ENCODE measurements around the gene ANXA6. TPM values are rescaled to one million over a fixed set of nuclear protein-coding genes. Genes with fewer than 3 reads are reported as not detected.

Gene ANXA6
- polyA plus RNA-seq, 3 donors, result 60.6 to 124 (median 93.5) TPM

GRCh38 chr5:151186052-151186451, 28.5 kb upstream of the ANXA6 start:
- H3K4me3 Mint-ChIP-seq, result no peak overlapping the region
- peaks cover 80% of the 10 kb centered on the region for H4K20me1 ChIP-seq (ENCODE audit: insufficient read depth, low read length)
- H3K9ac ChIP-seq (ENCODE audit: insufficient read depth, low read length, poor library complexity, severe bottlenecking), result no peak overlapping the region
- H2AFZ ChIP-seq (ENCODE audit: insufficient read depth, low read depth, low read length, poor library complexity, severe bottlenecking), result no peak overlapping the region
- peaks cover 0 to 2% (median 0%) of the 10 kb centered on the region in 3 donors for H3K27me3 Mint-ChIP-seq (ENCODE audit: low read depth in 3 of 3)
- no peak overlapping the region for H3K27ac ChIP-seq (ENCODE audit: low read depth in 1 of 2, low read length in 2 of 2)
- peaks cover 15% of the 10 kb centered on the region for H3K79me2 ChIP-seq (ENCODE audit: insufficient read depth, low read length)
- no peak for DNase-seq
- no peak overlapping the region for H3K4me3 ChIP-seq (replicated peaks in 1 of 3; ENCODE audit: low read depth in 2 of 3, low read length in 3 of 3)
- no peaks in the 10 kb centered on the region for H3K27me3 ChIP-seq (ENCODE audit: control insufficient read depth in 2 of 2, insufficient read depth in 2 of 2, low read length in 2 of 2)
- peaks cover 88 to 98% of the 10 kb centered on the region in 2 donors for H3K36me3 ChIP-seq (replicated peaks in 1 of 2; ENCODE audit: control insufficient read depth in 1 of 2, insufficient read depth in 2 of 2, low read length in 2 of 2)
- no peak overlapping the region for H3K27ac Mint-ChIP-seq
- WGBS (ENCODE audit: insufficient coverage), result no CpG with 5 or more reads among the region's 5 CpGs
- intact Hi-C loops (cut with micrococcal nuclease), result no loop called here
- H3K4me1 Mint-ChIP-seq, result peaks cover 3% of the 10 kb centered on the region
- peaks cover 0 to 12% (median 9%) of the 10 kb centered on the region in 7 donors for H3K9me3 Mint-ChIP-seq
- H3K36me3 Mint-ChIP-seq, result peaks cover 87 to 99% of the 10 kb centered on the region in 2 donors
- H3K4me1 ChIP-seq (ENCODE audit: control insufficient read depth in 1 of 2, insufficient read depth in 2 of 2, low read length in 2 of 2), result no peaks in the 10 kb centered on the region
- TF ChIP-seq CTCF (IDR thresholded peaks at IDR 0.05), result no peak
- no peaks in the 10 kb centered on the region for H3K9me3 ChIP-seq (replicated peaks in 1 of 2; ENCODE audit: control insufficient read depth in 1 of 2, insufficient read depth in 1 of 2, low read length in 2 of 2)
- no peak overlapping the region for H3K4me2 ChIP-seq (replicated peaks; ENCODE audit: extremely low read depth, low read length, poor library complexity, severe bottlenecking)

DNA sequence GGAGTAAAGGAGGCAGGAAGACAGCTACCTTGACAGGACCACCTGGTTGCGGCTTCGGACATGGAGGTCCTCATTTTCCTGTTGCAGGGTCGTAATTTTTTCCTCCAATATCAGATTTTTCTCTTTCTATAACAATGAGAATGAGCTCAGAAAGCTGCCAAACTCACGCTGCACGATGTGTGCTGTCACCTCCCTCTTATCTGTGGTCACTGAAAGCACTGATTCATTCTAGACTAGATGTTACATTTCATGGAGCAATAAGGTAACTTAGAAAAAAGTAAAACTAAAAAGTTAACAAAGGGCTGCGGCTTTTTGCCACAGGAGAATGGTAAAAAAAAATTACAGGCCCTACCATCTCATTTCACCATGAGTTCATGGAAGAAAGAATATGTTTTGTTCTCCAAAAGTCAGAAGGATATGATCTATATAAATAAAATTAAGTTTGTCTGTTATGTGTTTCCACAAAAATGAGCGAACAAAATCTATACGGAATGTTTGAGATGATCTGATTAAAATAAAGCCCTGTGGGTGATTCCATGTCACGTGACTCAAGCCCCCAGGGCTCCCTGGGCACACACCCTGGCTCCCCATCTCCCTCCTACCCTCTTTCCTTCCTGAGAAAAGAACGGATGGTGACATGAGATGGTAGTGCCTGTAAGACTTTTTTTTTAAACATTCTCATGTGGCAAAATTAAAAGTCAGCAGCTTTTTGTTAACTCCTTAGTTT, 26.9 kb upstream of the ANXA6 start:
- H3K9ac ChIP-seq (ENCODE audit: insufficient read depth, low read length, poor library complexity, severe bottlenecking), result no peak overlapping the region
- Mint-ChIP-seq H3K27ac (no peak overlapping the region), H3K4me1 (peaks cover 2% of the 10 kb centered on the region), H3K36me3 (peaks cover 89 to 99% of the 10 kb centered on the region in 2 donors), H3K4me3 (no peak overlapping the region), H3K27me3 (ENCODE audit: low read depth in 3 of 3) (peaks cover 0 to 2% (median 0%) of the 10 kb centered on the region in 3 donors), H3K9me3 (peaks cover 0 to 9% (median 3%) of the 10 kb centered on the region in 7 donors)
- H3K27ac ChIP-seq (ENCODE audit: low read depth in 1 of 2, low read length in 2 of 2), result no peak overlapping the region
- H3K4me1 ChIP-seq (ENCODE audit: control insufficient read depth in 1 of 2, insufficient read depth in 2 of 2, low read length in 2 of 2), result no peaks in the 10 kb centered on the region
- H4K20me1 ChIP-seq (ENCODE audit: insufficient read depth, low read length), result peaks cover 73% of the 10 kb centered on the region
- H3K9me3 ChIP-seq (replicated peaks in 1 of 2; ENCODE audit: control insufficient read depth in 1 of 2, insufficient read depth in 1 of 2, low read length in 2 of 2), result no peaks in the 10 kb centered on the region
- no peak overlapping the region for H3K4me2 ChIP-seq (replicated peaks; ENCODE audit: extremely low read depth, low read length, poor library complexity, severe bottlenecking)
- no peak for TF ChIP-seq CTCF (IDR thresholded peaks at IDR 0.05)
- intact Hi-C loops (cut with micrococcal nuclease), result no loop called here
- DNase-seq, result no peak
- H3K36me3 ChIP-seq (replicated peaks in 1 of 2; ENCODE audit: control insufficient read depth in 1 of 2, insufficient read depth in 2 of 2, low read length in 2 of 2), result peaks cover 92 to 98% of the 10 kb centered on the region in 2 donors
- no peak overlapping the region for H2AFZ ChIP-seq (ENCODE audit: insufficient read depth, low read depth, low read length, poor library complexity, severe bottlenecking)
- 100% methylated on average over 1 of the region's 10 CpGs for WGBS (ENCODE audit: insufficient coverage)
- no peak overlapping the region for H3K4me3 ChIP-seq (replicated peaks in 1 of 3; ENCODE audit: low read depth in 2 of 3, low read length in 3 of 3)
- no peaks in the 10 kb centered on the region for H3K27me3 ChIP-seq (ENCODE audit: control insufficient read depth in 2 of 2, insufficient read depth in 2 of 2, low read length in 2 of 2)
- H3K79me2 ChIP-seq (ENCODE audit: insufficient read depth, low read length), result peaks cover 2% of the 10 kb centered on the region

Data from CD14-positive monocyte (primary cell).